Transverse colon (tissue), 4 donors: ENCODE data around the gene LYPD6B.

ENCODE experiments used
- CTCF ChIP-seq, 5 experiments: fragments of 200-600 bp in 3 of 5; fragments of 450-650 bp in 2 of 5; sonication (generic) in 3 of 5; IDR thresholded peaks; 1 replicate in 2 of 5; 2 replicates in 3 of 5; pipeline ENCODE4 v1.5.1; 2016 to 2017; ENCODE audit warnings: antibody characterized with exemption in 5 of 5, inconsistent platforms in 3 of 5, mild to moderate bottlenecking in 2 of 5, moderate library complexity in 1 of 5
- POLR2A ChIP-seq: fragments of 450-650 bp; IDR thresholded peaks from one replicate; pipeline ENCODE4 v1.6.1; 2016; ENCODE audit warnings: antibody characterized with exemption, mild to moderate bottlenecking, moderate library complexity
- POLR2AphosphoS5 ChIP-seq, 3 donors: sonication (generic); formaldehyde crosslinking; IDR thresholded peaks; one replicate each; pipeline ENCODE4 v1.6.1; 2016; ENCODE audit warnings: antibody characterized with exemption in 3 of 3

- TF ChIP-seq POLR2A = no peak
- TF ChIP-seq POLR2AphosphoS5 (IDR thresholded peaks at IDR 0.05) = no peak
- TF ChIP-seq CTCF (IDR thresholded peaks at IDR 0.05) = no peak
Measured at GRCh38 chr2:149099298-149099697, 60.8 kb downstream of the LYPD6B start.
